DMS114 treated with DMSO at 0.1 percent for 48 hours (cell line): Measurements from ENCODE around the gene GASK1A.
"Not testable (repeated sequence)": the region's sequence is repeated elsewhere in the genome, so short reads cannot be mapped to it uniquely, and the experiment has no call there.

ENCODE experiments used
- DNase-seq: peaks from one replicate; lab custom pipeline; 2025; ENCODE audit not compliant: unreplicated experiment; lab: John Stamatoyannopoulos, UW

Gene GASK1A

GRCh38 chr3:43030162-43030935, 51.2 kb downstream of the GASK1A start:
- no peak for DNase-seq

DNA sequence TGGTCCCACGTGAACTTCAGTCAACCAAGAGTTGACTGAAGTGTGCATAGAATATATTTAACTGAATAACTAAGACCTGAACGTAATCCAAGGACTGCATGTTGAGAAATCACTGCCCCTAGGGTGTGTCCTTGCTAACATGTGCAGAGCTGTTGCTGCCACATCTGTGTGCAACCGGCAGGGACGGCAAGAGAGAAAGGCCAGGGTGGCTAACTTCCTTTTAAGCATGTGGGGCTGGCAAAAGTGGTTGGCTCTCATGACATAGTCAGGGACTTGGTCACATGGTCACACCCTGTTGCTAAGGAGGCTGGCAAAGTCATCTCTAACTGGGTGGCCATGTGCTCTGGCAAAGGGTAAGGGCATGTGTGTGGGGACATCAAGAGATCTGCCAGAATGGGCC, 52.4 kb downstream of the GASK1A start:
- DNase-seq, result no peak

DNA sequence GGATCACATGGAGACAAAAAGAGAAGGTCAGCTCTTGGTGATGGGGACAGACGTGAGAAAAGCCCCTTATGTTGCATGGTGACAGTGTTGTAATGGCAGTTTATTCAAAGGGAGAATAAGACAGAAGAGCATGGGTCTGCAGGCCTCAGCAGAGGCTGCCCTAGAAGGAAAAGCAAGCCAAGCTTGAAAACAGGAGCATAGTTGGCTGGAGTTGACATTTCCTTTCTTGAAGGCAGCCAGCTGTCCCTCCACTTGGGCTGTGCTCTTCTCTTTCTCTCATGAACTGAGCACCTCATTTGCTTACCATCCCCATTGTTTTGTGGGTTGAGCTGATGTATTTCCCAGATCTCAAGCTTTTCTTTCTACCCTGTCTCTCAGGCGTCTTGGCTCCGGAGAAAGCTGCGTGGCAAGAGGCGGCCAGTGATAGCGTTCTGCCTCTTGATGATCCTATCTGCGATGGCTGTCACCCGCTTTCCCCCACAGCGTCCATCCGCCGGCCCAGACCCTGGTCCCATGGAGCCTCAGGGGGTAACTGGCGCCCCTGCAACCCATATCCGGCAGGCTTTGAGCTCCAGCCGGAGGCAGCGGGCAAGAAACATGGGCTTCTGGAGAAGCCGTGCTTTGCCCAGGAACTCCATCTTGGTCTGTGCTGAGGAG, 52.9 kb downstream of the GASK1A start:
- DNase-seq, result no peak

GRCh38 chr3:43032646-43033628, 53.8 kb downstream of the GASK1A start:
- no peak for DNase-seq

GRCh38 chr3:43034200-43034599, 55.1 kb downstream of the GASK1A start:
- no peak for DNase-seq

GRCh38 chr3:43034911-43035310, 55.8 kb downstream of the GASK1A start:
- no peak for DNase-seq

DNA sequence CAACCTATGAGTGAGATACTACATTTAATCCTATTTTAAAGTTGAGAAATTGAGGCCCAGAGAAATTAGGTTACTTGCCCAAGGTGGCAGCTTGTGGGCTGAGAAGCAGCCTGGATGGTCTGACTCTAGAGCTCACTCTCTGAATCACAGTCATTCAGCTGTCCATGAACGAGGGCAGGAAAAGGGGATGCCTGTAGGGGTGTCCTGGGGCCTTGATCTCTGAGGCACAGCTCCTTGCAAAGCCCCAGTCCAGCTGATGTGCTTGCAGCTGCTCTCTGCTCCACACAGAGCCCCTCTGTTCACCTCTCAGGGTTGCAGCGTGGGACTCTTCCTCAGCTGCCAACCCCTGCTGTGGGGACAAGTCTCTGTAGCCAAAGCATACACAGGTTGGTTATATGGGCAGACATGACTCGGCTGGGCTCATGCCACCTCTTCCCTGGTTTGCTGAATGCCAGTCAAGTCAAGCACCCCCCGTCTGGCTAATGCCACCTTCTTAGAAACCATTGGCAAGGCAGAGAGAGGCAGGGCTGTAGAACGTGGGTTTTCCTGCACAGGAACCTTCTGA, 56.8 kb downstream of the GASK1A start:
- DNase-seq, result no peak

GRCh38 chr3:43036621-43037423, 57.7 kb downstream of the GASK1A start:
- DNase-seq, result no peak

- no peak for DNase-seq
Measured at GRCh38 chr3:43038010-43038409, 58.9 kb downstream of the GASK1A start.

DNA sequence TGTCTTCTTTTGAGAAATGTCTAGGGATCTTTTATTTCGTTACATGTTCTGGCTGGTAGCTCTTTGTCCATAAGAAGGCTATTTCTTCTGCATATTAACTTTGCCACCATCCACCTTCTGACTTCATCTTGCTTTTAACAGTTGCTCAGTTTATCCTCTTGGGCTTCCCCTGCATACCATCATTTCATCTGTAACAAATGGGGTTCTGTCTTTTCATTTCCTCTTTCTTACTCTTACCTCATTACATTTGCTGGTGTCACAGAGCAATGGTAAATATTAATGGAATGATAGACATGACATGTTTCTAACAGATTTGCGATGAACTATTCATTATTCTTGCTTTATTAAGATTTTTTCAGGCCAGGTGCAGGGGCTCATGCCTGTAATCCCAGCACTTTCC, 62.4 kb downstream of the GASK1A start:
- DNase-seq, result no peak

DNA sequence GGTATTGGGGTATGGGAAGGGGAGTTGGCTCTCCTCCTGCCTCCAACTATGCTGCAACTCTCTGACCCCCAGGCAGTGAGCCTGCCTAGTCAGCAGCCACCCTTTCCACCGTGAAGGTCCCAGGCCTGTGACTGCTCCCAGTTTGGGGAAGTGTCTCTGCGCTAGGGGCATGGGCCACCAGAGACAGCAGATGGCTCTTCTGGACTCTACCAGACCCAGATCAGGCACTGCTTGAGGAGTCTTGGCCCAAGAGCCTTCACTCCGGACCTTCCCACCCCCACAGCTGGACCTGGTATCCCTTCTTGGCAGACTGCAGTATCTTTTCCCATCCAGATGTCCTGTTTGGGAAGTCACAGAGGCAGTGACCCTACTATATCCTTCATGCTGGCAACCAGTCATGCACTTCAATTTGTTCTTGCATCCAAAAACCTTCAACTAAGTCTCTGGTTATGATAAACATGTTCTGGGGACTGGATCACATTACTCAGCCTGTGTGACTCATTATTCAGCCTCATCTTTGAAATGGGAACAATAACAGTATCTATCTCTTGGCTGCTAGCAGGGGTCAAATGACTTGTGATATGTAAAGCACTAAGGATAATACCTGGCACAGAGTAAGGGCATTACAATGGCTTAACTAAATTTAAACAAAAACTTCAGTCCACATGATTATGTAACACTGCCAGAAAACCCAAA, 64.1 kb downstream of the GASK1A start:
- no peak for DNase-seq

DNA sequence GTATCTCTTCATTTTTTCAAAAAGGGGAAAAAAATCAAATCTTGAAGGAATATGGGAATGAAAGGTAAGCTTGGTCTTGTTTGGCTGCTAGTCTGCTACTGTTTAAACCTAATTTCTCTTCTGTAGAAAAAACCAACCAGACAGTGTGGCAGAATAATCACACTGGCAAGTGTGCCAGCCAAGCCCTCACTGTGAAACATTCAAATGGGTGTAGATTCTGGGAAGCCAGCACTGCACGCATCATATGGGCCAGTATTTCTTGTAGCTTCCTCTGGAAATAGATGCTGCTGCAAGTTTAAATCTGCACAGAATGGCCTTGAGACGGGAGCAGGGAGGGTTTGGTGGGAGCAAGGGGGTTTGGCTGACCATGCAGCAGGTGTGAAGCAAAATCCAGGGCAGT, 64.7 kb downstream of the GASK1A start:
- DNase-seq, result no peak

- not testable (repeated sequence) for DNase-seq
Measured at GRCh38 chr3:43045079-43045478, 66.0 kb downstream of the GASK1A start.

GRCh38 chr3:43046583-43046982, 67.5 kb downstream of the GASK1A start:
- no peak for DNase-seq

DNA sequence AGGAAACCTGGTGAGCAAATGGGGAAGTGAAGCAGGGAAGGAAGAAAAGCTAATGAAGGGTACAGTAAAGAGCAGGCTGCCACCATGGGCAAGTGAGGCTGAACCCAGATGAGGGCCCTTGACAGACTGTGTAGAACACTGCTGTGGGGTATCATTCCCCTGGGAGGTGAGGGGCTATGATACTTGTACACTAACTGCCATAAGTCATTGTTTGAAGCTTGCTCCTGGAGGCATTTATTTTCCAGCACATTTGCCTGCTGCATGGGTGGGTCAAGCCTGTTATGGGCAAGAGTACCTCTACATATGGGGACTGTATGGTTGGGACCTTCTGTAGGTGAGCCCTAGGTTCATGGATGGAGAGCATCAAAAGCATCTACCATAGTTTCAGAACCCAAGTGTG, 69.4 kb downstream of the GASK1A start:
- no peak for DNase-seq

DNA sequence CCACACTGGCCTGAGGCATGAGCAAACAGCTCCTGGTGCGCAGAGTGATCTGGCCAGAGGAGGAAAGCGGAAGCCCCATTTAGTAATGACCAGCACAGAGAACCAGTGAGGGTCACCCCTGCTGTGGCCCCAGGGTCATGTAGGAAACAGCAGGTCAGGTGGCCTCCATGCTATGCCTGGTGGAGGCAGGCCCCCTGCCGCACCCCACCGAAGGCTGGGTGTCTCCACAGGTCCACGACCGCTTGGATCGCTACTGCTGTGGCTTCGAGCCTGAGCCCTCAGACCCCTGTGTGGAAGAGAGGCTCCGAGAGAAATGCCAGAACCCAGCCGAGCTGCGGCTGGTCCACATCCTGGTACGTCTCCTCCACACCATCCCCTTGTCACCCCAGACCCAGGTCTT, 74.2 kb downstream of the GASK1A start:
- no peak for DNase-seq

DNA sequence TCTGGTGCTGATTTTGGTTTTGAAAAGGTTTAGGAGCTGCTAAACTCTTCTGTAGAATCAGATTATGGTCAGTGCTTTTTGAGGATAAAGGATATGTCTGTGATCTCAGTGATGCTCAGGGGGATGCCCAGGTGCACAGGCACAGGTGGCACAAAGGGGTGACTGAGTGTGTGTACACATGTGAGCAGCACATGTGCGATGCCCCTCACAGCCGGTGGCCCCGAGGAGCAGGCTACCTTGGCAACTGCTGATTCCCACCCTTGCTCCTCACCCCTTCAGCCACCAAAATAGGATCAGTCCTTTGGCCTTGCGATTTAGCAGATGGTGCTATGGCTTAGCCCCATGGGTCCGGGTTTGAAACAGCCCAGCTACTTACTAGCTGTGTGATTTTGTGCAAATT, 75.6 kb downstream of the GASK1A start:
- DNase-seq, result no peak

DNA sequence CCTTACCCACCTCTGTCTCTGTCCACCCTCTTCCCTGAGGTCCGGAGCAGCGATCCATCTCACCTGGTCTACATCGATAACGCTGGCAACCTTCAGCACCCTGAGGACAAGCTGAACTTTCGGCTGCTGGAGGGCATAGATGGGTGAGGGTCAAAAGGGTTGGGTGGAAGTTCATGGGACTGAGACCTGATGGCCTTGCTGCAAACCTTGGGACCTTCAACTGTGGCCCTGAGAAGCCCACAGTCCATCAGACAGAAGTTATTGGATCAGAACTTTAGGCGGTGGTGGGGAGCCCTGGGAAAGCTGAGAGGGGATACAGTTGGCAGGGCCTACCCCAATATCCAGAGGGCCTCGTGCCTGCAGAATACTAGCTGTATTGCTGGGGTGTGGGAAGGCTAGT, 76.3 kb downstream of the GASK1A start:
- DNase-seq, result no peak

GRCh38 chr3:43055806-43056770, 77.0 kb downstream of the GASK1A start:
- no peak for DNase-seq
